ENCODE results near the gene ACOXL.
"Not testable (repeated sequence)": the region's sequence is repeated elsewhere in the genome, so short reads cannot be mapped to it uniquely, and the experiment has no call there.

ACOXL gene

GRCh38 chr2:111022633-111023032, 290.3 kb downstream of the ACOXL start:
- DNase-seq, result no peak

GRCh38 chr2:111024496-111024895, 292.1 kb downstream of the ACOXL start:
- DNase-seq, result no peak

- DNase-seq, result no peak
Measured at GRCh38 chr2:111025288-111025687, 292.9 kb downstream of the ACOXL start.

GRCh38 chr2:111028720-111029119, 296.3 kb downstream of the ACOXL start:
- DNase-seq, result peak; percentile 6

- DNase-seq, result no peak
Measured at GRCh38 chr2:111029181-111029927, 297.0 kb downstream of the ACOXL start.

GRCh38 chr2:111030260-111030891, 298.0 kb downstream of the ACOXL start:
- DNase-seq, result no peak

- DNase-seq, result no peak
Measured at GRCh38 chr2:111030945-111031344, 298.6 kb downstream of the ACOXL start.

- no peak for DNase-seq
Measured at GRCh38 chr2:111031546-111032478, 299.4 kb downstream of the ACOXL start.

GRCh38 chr2:111032721-111033429, 300.5 kb downstream of the ACOXL start:
- DNase-seq, result no peak

- DNase-seq, result no peak
Measured at GRCh38 chr2:111034146-111034545, 301.8 kb downstream of the ACOXL start.

- DNase-seq, result no peak
Measured at GRCh38 chr2:111034606-111035005, 302.2 kb downstream of the ACOXL start.

- no peak for DNase-seq
Measured at GRCh38 chr2:111035830-111036441, 303.6 kb downstream of the ACOXL start.

GRCh38 chr2:111037128-111037527, 304.8 kb downstream of the ACOXL start:
- DNase-seq, result no peak

GRCh38 chr2:111039628-111040383, 307.4 kb downstream of the ACOXL start:
- no peak for DNase-seq

GRCh38 chr2:111041398-111042202, 309.2 kb downstream of the ACOXL start:
- no peak for DNase-seq

GRCh38 chr2:111042261-111042660, 309.9 kb downstream of the ACOXL start:
- DNase-seq, result no peak

GRCh38 chr2:111042772-111043771, 310.7 kb downstream of the ACOXL start:
- no peak for DNase-seq

GRCh38 chr2:111044066-111044465, 311.7 kb downstream of the ACOXL start:
- DNase-seq, result no peak

- not testable (repeated sequence) for DNase-seq
Measured at GRCh38 chr2:111045236-111045635, 312.9 kb downstream of the ACOXL start.

Data from OCI-M1 (cell line).